ENCODE data around the gene NFKB1.

- no peak for TF ChIP-seq CTCF (IDR thresholded peaks at IDR 0.05; ENCODE audit: low read depth, low read length)
- no peak for TF ChIP-seq EZH2phosphoT487 (IDR thresholded peaks at IDR 0.05; ENCODE audit: low read depth)
These were observed 92.8 kb downstream of the NFKB1 start for GRCh38 chr4:102594000-102594399.
